K562 (cell line): ENCODE results near the gene TREM2. TPM values are rescaled to one million over a fixed set of nuclear protein-coding genes. Genes with fewer than 3 reads are reported as not detected.

ENCODE experiments used
- CBFA2T2 ChIP-seq: fragments of 450-650 bp; conservative IDR thresholded peaks from 2 replicates; pipeline ENCODE4 v1.6.1; 2017; ENCODE audit warnings: mild to moderate bottlenecking
- DDX20 ChIP-seq: fragments of 450-650 bp; IDR thresholded peaks from 2 replicates; pipeline ENCODE4 v1.6.1; 2016; ENCODE audit warnings: missing genetic modification characterization, low read depth, mild to moderate bottlenecking, missing compliant biosample characterization, moderate library complexity
- EP300 ChIP-seq: IDR thresholded peaks from 2 replicates; pipeline ENCODE4 v1.6.1; 2012; ENCODE audit warnings: low read length, improper control_type of control experiment
- ERF ChIP-seq: fragments of 450-650 bp; formaldehyde crosslinking; IDR thresholded peaks from 2 replicates; pipeline ENCODE4 v1.4.0; 2020; ENCODE audit warnings: mild to moderate bottlenecking, mixed read lengths
- FOXK1 ChIP-seq: sonication (generic); formaldehyde crosslinking; IDR thresholded peaks from 2 replicates; pipeline ENCODE4 v1.8.0; 2022; ENCODE audit warnings: missing genetic modification reagents, mild to moderate bottlenecking, borderline replicate concordance
- GABPA ChIP-seq: fragments of 200-800 bp; sonication (Bioruptor generic); conservative IDR thresholded peaks from 2 replicates; pipeline ENCODE4 v1.6.1; 2016; ENCODE audit warnings: low read depth, missing genetic modification characterization, missing compliant biosample characterization
- KDM1A ChIP-seq, 2 experiments: fragments of 450-650 bp; IDR thresholded peaks; 2 replicates each; pipeline ENCODE4 v1.6.1; 2016; ENCODE audit warnings: mild to moderate bottlenecking in 2 of 2
- KLF13 ChIP-seq: fragments of 450-650 bp; IDR thresholded peaks from 2 replicates; pipeline ENCODE4 v1.6.1; 2016; ENCODE audit warnings: missing genetic modification characterization, low read depth, mild to moderate bottlenecking, missing compliant biosample characterization, moderate library complexity, borderline replicate concordance
- MAFF ChIP-seq: IDR thresholded peaks from 2 replicates; pipeline ENCODE4 v1.6.1; 2012; ENCODE audit warnings: low read length, improper control_type of control experiment
- MTA1 ChIP-seq: fragments of 450-650 bp; IDR thresholded peaks from 2 replicates; pipeline ENCODE4 v1.6.1; 2017; ENCODE audit warnings: borderline replicate concordance
- MTF1 ChIP-seq: fragments of 250-450 bp; sonication (Bioruptor Pico); IDR thresholded peaks from 2 replicates; pipeline ENCODE4 v1.9.0; 2021; ENCODE audit warnings: moderate library complexity, mild to moderate bottlenecking, inconsistent platforms, borderline replicate concordance
- NCOA4 ChIP-seq: fragments of 450-650 bp; IDR thresholded peaks from 2 replicates; pipeline ENCODE4 v1.6.1; 2018; ENCODE audit warnings: mild to moderate bottlenecking; ENCODE audit not compliant: partially characterized antibody
- NCOA6 ChIP-seq: fragments of 450-650 bp; IDR thresholded peaks from 2 replicates; pipeline ENCODE4 v1.6.1; 2017; ENCODE audit warnings: mild to moderate bottlenecking
- NRF1 ChIP-seq, 2 experiments: fragments of 450-650 bp; IDR thresholded peaks in 1 of 2; conservative IDR thresholded peaks in 1 of 2; 2 replicates each; pipeline ENCODE4 v1.6.1; 2014; ENCODE audit warnings: mild to moderate bottlenecking in 2 of 2
- PRMT5 ChIP-seq: sonication (generic); formaldehyde crosslinking; IDR thresholded peaks from 2 replicates; pipeline ENCODE4 v1.5.0; 2020; ENCODE audit warnings: missing genetic modification reagents
- TBL1XR1 ChIP-seq, 2 experiments: IDR thresholded peaks; 2 replicates each; pipeline ENCODE4 v1.6.1; 2012; ENCODE audit warnings: improper control_type of control experiment in 2 of 2, low read length in 2 of 2, mild to moderate bottlenecking in 1 of 2
- TEAD1 ChIP-seq, 2 experiments: fragments of 450-650 bp in 1 of 2; sonication (generic) in 1 of 2; formaldehyde crosslinking; IDR thresholded peaks; 2 replicates each; pipeline versions ENCODE4 v1.4.0 to v1.8.0; 2020 to 2022; ENCODE audit warnings: mild to moderate bottlenecking in 2 of 2, missing genetic modification reagents in 1 of 2
- TRIM24 ChIP-seq, 2 experiments: fragments of 450-650 bp; IDR thresholded peaks; 2 replicates each; pipeline ENCODE4 v1.6.1; 2016
- XRCC4 ChIP-seq: IDR thresholded peaks from one replicate; pipeline ENCODE4 v1.6.1; 2011; ENCODE audit not compliant: insufficient read depth, insufficient read length; ENCODE audit errors: extremely low read depth
- ZBTB26 ChIP-seq: fragments of 450-650 bp; formaldehyde crosslinking; IDR thresholded peaks from 2 replicates; pipeline ENCODE4 v1.4.0; 2022; ENCODE audit warnings: missing genetic modification characterization
- ZNF175 ChIP-seq: fragments of 200-800 bp; sonication (Bioruptor generic); IDR thresholded peaks from 2 replicates; pipeline ENCODE4 v1.6.1; 2016; ENCODE audit warnings: low read depth, mild to moderate bottlenecking, missing genetic modification characterization, missing compliant biosample characterization
- ZNF184 ChIP-seq: sonication (generic); formaldehyde crosslinking; IDR thresholded peaks from 2 replicates; pipeline ENCODE4 v1.5.0; 2020; ENCODE audit warnings: missing genetic modification reagents
- ZNF24 ChIP-seq: fragments of 450-650 bp; IDR thresholded peaks from 2 replicates; pipeline ENCODE4 v1.6.1; 2016
- ZSCAN32 ChIP-seq: fragments of 450-650 bp; formaldehyde crosslinking; IDR thresholded peaks from 2 replicates; pipeline ENCODE4 v1.4.0; 2020; ENCODE audit warnings: mild to moderate bottlenecking, moderate library complexity
- polyA plus RNA-seq, 8 experiments: library from polyadenylated mRNA; depleted of rRNA in 4 of 8; stranded (reverse) in 5 of 8; unstranded in 3 of 8; fragments of >200 nt; fragmentation: Nextera tagmentation in 2 of 8; fragmentation: Illumina TruSeq in 1 of 8; extraction: Ambion mirVana in 2 of 8; extraction: Trizol in 1 of 8; gene quantifications; 2 replicates each; pipeline versions ENCODE4 v1.2.1 to v1.2.3, GENCODE V29; 2011 to 2014; ENCODE audit warnings: inconsistent platforms in 1 of 8, missing spikeins in 1 of 8
- total RNA-seq, 7 experiments: library from RNA; depleted of rRNA in 6 of 7; stranded (reverse); fragments of >200 nt in 6 of 7; fragmentation: Illumina TruSeq in 2 of 7; extraction: Trizol in 2 of 7; gene quantifications; 2 replicates each; pipeline versions ENCODE4 v1.2.1 to v1.2.3, GENCODE V29; 2011 to 2021; ENCODE audit warnings: low replicate concordance in 1 of 7
- TF ChIP-seq, protein P1 (sequence below): sonication (generic); IDR thresholded peaks from 2 replicates; pipeline ENCODE4 v1.6.1; 2016
- TF ChIP-seq, protein P2 (sequence below), 2 experiments: IDR thresholded peaks; 2 replicates each; pipeline ENCODE4 v1.6.1; 2011; ENCODE audit warnings: borderline replicate concordance in 1 of 2, control low read depth in 1 of 2, low read depth in 1 of 2, low read length in 1 of 2, mild to moderate bottlenecking in 1 of 2, mixed read lengths in 1 of 2, moderate library complexity in 1 of 2; ENCODE audit not compliant: insufficient read depth in 1 of 2, insufficient read length in 1 of 2, poor library complexity in 1 of 2, severe bottlenecking in 1 of 2; ENCODE audit errors: extremely low read depth in 1 of 2

The TREM2 gene
- total and polyA plus RNA-seq, 9 of the 15 experiments (the other 6 are each of a cell fraction or from before 2014, with no cell fraction given): not detected

DNA sequence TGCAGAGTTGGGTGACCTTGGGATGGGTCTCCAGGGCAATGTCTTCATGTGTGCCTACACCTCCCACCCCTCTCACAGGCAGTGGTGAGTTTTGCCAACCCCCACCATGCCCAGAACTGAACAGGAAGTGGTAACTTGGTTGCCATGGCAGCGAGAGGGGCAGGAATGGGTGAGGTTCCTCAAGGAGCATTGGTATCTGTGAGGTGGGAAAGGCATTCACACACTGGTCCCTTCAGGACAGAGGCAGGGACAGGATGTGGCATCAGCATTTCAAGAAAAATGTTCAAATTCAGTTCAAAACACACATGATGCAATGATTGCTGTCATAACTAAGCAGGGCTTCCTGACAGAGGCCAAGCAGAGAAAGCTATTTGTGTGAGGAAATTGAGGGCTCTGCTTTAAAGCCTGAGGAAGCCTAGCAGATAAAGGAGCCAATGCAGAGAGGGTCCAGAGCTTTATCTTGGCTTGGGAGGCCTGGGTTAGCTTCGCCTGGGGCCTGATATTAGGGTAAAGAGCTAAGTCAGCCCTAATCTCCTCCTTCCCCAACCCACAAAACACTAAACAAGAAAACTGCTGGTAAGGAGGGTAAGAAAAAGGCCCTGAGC is 37.5 kb upstream of the TREM2 start (continued):
- peak in 1 of 2 experiments; percentile 45; a peak in 1 of 4 replicates for TF ChIP-seq TEAD1 (CRISPR knock-in tag; IDR thresholded peaks at IDR 0.05)
- peak; percentile 17; the same call in 1 of the 2 replicates for TF ChIP-seq MAFF
- 0 out of 2 replicates have a peak, but pooled peaks have one; percentile 39 for TF ChIP-seq MTA1
- TF ChIP-seq CBFA2T2: peak; percentile 72
- TF ChIP-seq, protein P1, sequence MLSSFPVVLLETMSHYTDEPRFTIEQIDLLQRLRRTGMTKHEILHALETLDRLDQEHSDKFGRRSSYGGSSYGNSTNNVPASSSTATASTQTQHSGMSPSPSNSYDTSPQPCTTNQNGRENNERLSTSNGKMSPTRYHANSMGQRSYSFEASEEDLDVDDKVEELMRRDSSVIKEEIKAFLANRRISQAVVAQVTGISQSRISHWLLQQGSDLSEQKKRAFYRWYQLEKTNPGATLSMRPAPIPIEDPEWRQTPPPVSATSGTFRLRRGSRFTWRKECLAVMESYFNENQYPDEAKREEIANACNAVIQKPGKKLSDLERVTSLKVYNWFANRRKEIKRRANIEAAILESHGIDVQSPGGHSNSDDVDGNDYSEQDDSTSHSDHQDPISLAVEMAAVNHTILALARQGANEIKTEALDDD: peak; percentile 79
- TF ChIP-seq, protein P2, sequence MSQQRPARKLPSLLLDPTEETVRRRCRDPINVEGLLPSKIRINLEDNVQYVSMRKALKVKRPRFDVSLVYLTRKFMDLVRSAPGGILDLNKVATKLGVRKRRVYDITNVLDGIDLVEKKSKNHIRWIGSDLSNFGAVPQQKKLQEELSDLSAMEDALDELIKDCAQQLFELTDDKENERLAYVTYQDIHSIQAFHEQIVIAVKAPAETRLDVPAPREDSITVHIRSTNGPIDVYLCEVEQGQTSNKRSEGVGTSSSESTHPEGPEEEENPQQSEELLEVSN (IDR thresholded peaks at IDR 0.05; ENCODE audit: borderline replicate concordance in 1 of 2, extremely low read depth in 1 of 2, insufficient read depth in 1 of 2, insufficient read length in 1 of 2, low read depth in 1 of 2, low read length in 1 of 2, poor library complexity in 1 of 2, severe bottlenecking in 1 of 2): no peak
- TF ChIP-seq DDX20 (tag): no peak
- no peak for TF ChIP-seq NCOA4
- no peak for TF ChIP-seq PRMT5 (CRISPR knock-in tag)
- peak; percentile 41 to 55; a peak in 2 of 4 replicates for TF ChIP-seq TRIM24 (IDR thresholded peaks at IDR 0.05)
- TF ChIP-seq MTF1: no peak
- TF ChIP-seq XRCC4: no peak
- TF ChIP-seq NCOA6: no peak
- TF ChIP-seq ERF: no peak
- no peak for TF ChIP-seq ZBTB26
- TF ChIP-seq FOXK1: 0 out of 2 replicates have a peak, but pooled peaks have one; percentile 10
- no peak for TF ChIP-seq KDM1A (IDR thresholded peaks at IDR 0.05)
- TF ChIP-seq ZNF24: peak; percentile 8; the same call in 1 of the 2 replicates
- TF ChIP-seq KLF13 (tag): no peak
- peak; percentile 73; the same call in 1 of the 2 replicates for TF ChIP-seq ZSCAN32 (CRISPR knock-in tag)
- peak; percentile 48; the same call in 1 of the 2 replicates for TF ChIP-seq EP300
- TF ChIP-seq ZNF175 (CRISPR knock-in tag): no peak; the same call in 1 of the 2 replicates
- TF ChIP-seq TBL1XR1 (IDR thresholded peaks at IDR 0.05; ENCODE audit: low read length in 2 of 2): peak in 1 of 2 experiments; percentile 22; a peak in 1 of 4 replicates
- TF ChIP-seq ZNF184: no peak
- peak; percentile 69 for TF ChIP-seq GABPA (tag)
- no peak for TF ChIP-seq NRF1 (conservative IDR thresholded peaks at IDR 0.05 in 1 of 2, IDR thresholded peaks at IDR 0.05 in 1 of 2)
